Prostate gland (tissue), 2 donors: ENCODE results near the gene RAB5B. TPM values are rescaled to one million over a fixed set of nuclear protein-coding genes. Genes with fewer than 3 reads are reported as not detected.
A peak's percentile ranks its signal among the peaks of the same experiment; 100 is the strongest.
"Not testable (repeated sequence)": the region's sequence is repeated elsewhere in the genome, so short reads cannot be mapped to it uniquely, and the experiment has no call there.

ENCODE experiments used
- DNase-seq: peaks from one replicate; pipeline ENCODE4 v3.0.0-alpha.2; 2019; ENCODE audit warnings: low spot score
- H3K27ac ChIP-seq, 2 donors: fragments of 200-600 bp; sonication (generic); 2 replicates each; pipeline ENCODE4 v1.5.1; 2017 to 2019
- H3K27me3 ChIP-seq: fragments of 200-600 bp; sonication (generic); replicated peaks from 2 replicates; pipeline ENCODE4 v1.5.1; 2019; ENCODE audit not compliant: insufficient read depth
- H3K36me3 ChIP-seq, 2 donors: fragments of 200-600 bp; sonication (generic); 1 replicate in 1 of 2; 2 replicates in 1 of 2; pipeline versions ENCODE4 v1.5.1 to v1.8.1; 2017 to 2019
- H3K4me1 ChIP-seq: fragments of 200-600 bp; sonication (generic); replicated peaks from 2 replicates; pipeline ENCODE4 v1.5.1; 2019
- H3K4me3 ChIP-seq, 2 donors: fragments of 200-600 bp; sonication (generic); 2 replicates each; pipeline ENCODE4 v1.5.1; 2017 to 2019
- H3K9me3 ChIP-seq: fragments of 200-600 bp; sonication (generic); 2 replicates; pipeline ENCODE4 v1.5.1; 2017
- CTCF ChIP-seq, 4 experiments: fragments of 200-600 bp in 2 of 4; fragments of 450-650 bp in 2 of 4; sonication (generic) in 2 of 4; IDR thresholded peaks; 1 replicate in 3 of 4; 2 replicates in 1 of 4; pipeline ENCODE4 v1.5.1; 2016 to 2019; ENCODE audit warnings: antibody characterized with exemption in 4 of 4, mild to moderate bottlenecking in 2 of 4, moderate library complexity in 2 of 4
- POLR2A ChIP-seq: fragments of 450-650 bp; IDR thresholded peaks from one replicate; pipeline ENCODE4 v1.6.1; 2016; ENCODE audit warnings: antibody characterized with exemption, mild to moderate bottlenecking
- POLR2AphosphoS5 ChIP-seq: sonication (generic); formaldehyde crosslinking; IDR thresholded peaks from one replicate; pipeline ENCODE4 v1.6.1; 2017; ENCODE audit warnings: antibody characterized with exemption
- WGBS: methylation state at CpG from one replicate; pipeline ENCODE4 v1.1.5; 2018; 5-methylcytosine and 5-hydroxymethylcytosine counted together
- intact Hi-C: fragments of 100-400 bp; cut with DNase I; formaldehyde crosslinking; loops from one replicate; pipeline ENCODE4 v1.14.2; 2022
- total RNA-seq, 2 donors: library from RNA; depleted of rRNA; stranded (reverse); fragments of >200 nt; gene quantifications; one replicate each; pipeline ENCODE4 v1.1.0, GENCODE V29; 2016

RAB5B gene
- total RNA-seq, 2 donors from 2014 or later = 82.5 to 191 TPM

- WGBS = under 1% methylated on average over 18 of the region's 18 CpGs
- no peaks in the 10 kb centered on the region for H3K36me3 ChIP-seq
- H3K4me3 ChIP-seq = peak overlapping the region; percentile 50 to 52
- DNase-seq = peak; percentile 23
- TF ChIP-seq POLR2A (peak; percentile 82), POLR2AphosphoS5 (no peak)
- no peaks in the 10 kb centered on the region for H3K4me1 ChIP-seq
- H3K9me3 ChIP-seq = no peaks in the 10 kb centered on the region
- H3K27ac ChIP-seq = peak overlapping the region; percentile 91 to 94
- intact Hi-C loops = no loop called here
- H3K27me3 ChIP-seq = no peaks in the 10 kb centered on the region
Measured at GRCh38 chr12:55972911-55973598, 823 bp upstream of the RAB5B start.

- Histone ChIP-seq H3K4me3 (peak overlapping the region; percentile 76 to 94), H3K27ac (peak overlapping the region; percentile 94 to 98), H3K36me3 (no peaks in the 10 kb centered on the region), H3K4me1 (no peaks in the 10 kb centered on the region), H3K27me3 (no peaks in the 10 kb centered on the region), H3K9me3 (no peaks in the 10 kb centered on the region)
- intact Hi-C loops = no loop called here
- TF ChIP-seq CTCF (IDR thresholded peaks at IDR 0.05) (no peak), POLR2A (no peak), POLR2AphosphoS5 (no peak)
- DNase-seq = peak; percentile 37
- under 1% methylated on average over 15 of the region's 15 CpGs for WGBS
Measured at GRCh38 chr12:55974308-55974730, 441 bp downstream of the RAB5B start.

GRCh38 chr12:55978393-55978792 lies 4.5 kb downstream of the RAB5B start:
- Histone ChIP-seq H3K4me1 (no peaks in the 10 kb centered on the region), H3K9me3 (no peaks in the 10 kb centered on the region), H3K4me3 (no peak overlapping the region), H3K27ac (no peak overlapping the region), H3K36me3 (no peaks in the 10 kb centered on the region), H3K27me3 (no peaks in the 10 kb centered on the region)
- 97% methylated on average over 7 of the region's 7 CpGs for WGBS
- no peak for DNase-seq
- intact Hi-C loops = no loop called here
- TF ChIP-seq CTCF (IDR thresholded peaks at IDR 0.05) (no peak), POLR2AphosphoS5 (no peak), POLR2A (no peak)

- H3K4me3 ChIP-seq = no peak overlapping the region
- no peaks in the 10 kb centered on the region for H3K9me3 ChIP-seq
- no peaks in the 10 kb centered on the region for H3K27me3 ChIP-seq
- no peaks in the 10 kb centered on the region for H3K4me1 ChIP-seq
- WGBS = 89% methylated on average over 3 of the region's 3 CpGs
- DNase-seq = no peak
- intact Hi-C loops = no loop called here
- H3K36me3 ChIP-seq = no peaks in the 10 kb centered on the region
- no peak for TF ChIP-seq POLR2A
- TF ChIP-seq CTCF (IDR thresholded peaks at IDR 0.05) = no peak
- TF ChIP-seq POLR2AphosphoS5 = no peak
- no peak overlapping the region for H3K27ac ChIP-seq
Measured at GRCh38 chr12:55979069-55979468, 5.2 kb downstream of the RAB5B start.

- H3K27me3 ChIP-seq, H3K4me1 ChIP-seq, H3K4me3 ChIP-seq, H3K36me3 ChIP-seq, intact Hi-C loops, DNase-seq, H3K27ac ChIP-seq, H3K9me3 ChIP-seq: not testable (repeated sequence)
- WGBS = 85% methylated on average over 5 of the region's 5 CpGs
Measured at GRCh38 chr12:55981882-55982281, 8.0 kb downstream of the RAB5B start.

GRCh38 chr12:55982319-55982936 lies 8.6 kb downstream of the RAB5B start:
- Histone ChIP-seq H3K4me3 (no peak overlapping the region), H3K9me3 (no peaks in the 10 kb centered on the region), H3K27me3 (no peaks in the 10 kb centered on the region), H3K36me3 (no peaks in the 10 kb centered on the region), H3K27ac (no peak overlapping the region), H3K4me1 (no peaks in the 10 kb centered on the region)
- TF ChIP-seq POLR2A (no peak), CTCF (IDR thresholded peaks at IDR 0.05) (no peak), POLR2AphosphoS5 (no peak)
- intact Hi-C loops = no loop called here
- WGBS = 64% methylated on average over 3 of the region's 3 CpGs
- no peak for DNase-seq
